GM18499 (cell line): ENCODE data around the gene SPTBN4.
"Not testable (repeated sequence)": the region's sequence is repeated elsewhere in the genome, so short reads cannot be mapped to it uniquely, and the experiment has no call there.

ENCODE experiments used
- ATAC-seq: cut with Tn5 transposase; IDR thresholded peaks from one replicate; pipeline ENCODE4 v1.9.1; 2021; ENCODE audit warnings: moderate number of reproducible peaks; ENCODE audit not compliant: insufficient read depth, unreplicated experiment

The SPTBN4 gene

GRCh38 chr19:40501599-40501998 is 34.8 kb downstream of the SPTBN4 start:
- ATAC-seq: no peak

GRCh38 chr19:40502081-40502480 is 35.3 kb downstream of the SPTBN4 start:
- no peak for ATAC-seq

GRCh38 chr19:40502647-40503319 is 36.0 kb downstream of the SPTBN4 start:
- no peak for ATAC-seq

- no peak for ATAC-seq
Measured at GRCh38 chr19:40503320-40503695, 36.5 kb downstream of the SPTBN4 start.

- ATAC-seq: no peak
Measured at GRCh38 chr19:40506099-40506498, 39.3 kb downstream of the SPTBN4 start.

- no peak for ATAC-seq
Measured at GRCh38 chr19:40507892-40508291, 41.1 kb downstream of the SPTBN4 start.

GRCh38 chr19:40508739-40509260 is 42.0 kb downstream of the SPTBN4 start:
- ATAC-seq: no peak

GRCh38 chr19:40510526-40511115 is 43.8 kb downstream of the SPTBN4 start:
- no peak for ATAC-seq

- no peak for ATAC-seq
Measured at GRCh38 chr19:40511487-40511886, 44.7 kb downstream of the SPTBN4 start.

GRCh38 chr19:40512110-40512472 is 45.3 kb downstream of the SPTBN4 start:
- ATAC-seq: no peak

GRCh38 chr19:40512473-40513344 is 45.9 kb downstream of the SPTBN4 start:
- ATAC-seq: no peak

- no peak for ATAC-seq
Measured at GRCh38 chr19:40513345-40513678, 46.5 kb downstream of the SPTBN4 start.

GRCh38 chr19:40513741-40514315 is 47.0 kb downstream of the SPTBN4 start:
- ATAC-seq: no peak

GRCh38 chr19:40517248-40517647 is 50.4 kb downstream of the SPTBN4 start:
- no peak for ATAC-seq

- ATAC-seq: no peak
Measured at GRCh38 chr19:40519352-40520322, 52.8 kb downstream of the SPTBN4 start.

GRCh38 chr19:40521276-40521675 is 54.5 kb downstream of the SPTBN4 start:
- ATAC-seq: no peak

- ATAC-seq: not testable (repeated sequence)
Measured at GRCh38 chr19:40521900-40522299, 55.1 kb downstream of the SPTBN4 start.

- no peak for ATAC-seq
Measured at GRCh38 chr19:40523322-40524047, 56.7 kb downstream of the SPTBN4 start.

- ATAC-seq: no peak
Measured at GRCh38 chr19:40524133-40524549, 57.3 kb downstream of the SPTBN4 start.
